HTR-8/SVneo (cell line): ENCODE results near the gene DPY30.
A peak's percentile ranks its signal among the peaks of the same experiment; 100 is the strongest.
"Not testable (repeated sequence)": the region's sequence is repeated elsewhere in the genome, so short reads cannot be mapped to it uniquely, and the experiment has no call there.

Source experiments
- DNase-seq: peaks from one replicate; pipeline ENCODE4 v3.0.0; 2011; ENCODE audit warnings: low spot score, mixed read lengths; ENCODE audit not compliant: insufficient read length
- FAIRE-seq: peaks from 2 replicates; lab custom pipeline; 2011; peaks lifted over from hg19 to GRCh38; lab: Jason Lieb, UNC

DPY30 gene

DNA sequence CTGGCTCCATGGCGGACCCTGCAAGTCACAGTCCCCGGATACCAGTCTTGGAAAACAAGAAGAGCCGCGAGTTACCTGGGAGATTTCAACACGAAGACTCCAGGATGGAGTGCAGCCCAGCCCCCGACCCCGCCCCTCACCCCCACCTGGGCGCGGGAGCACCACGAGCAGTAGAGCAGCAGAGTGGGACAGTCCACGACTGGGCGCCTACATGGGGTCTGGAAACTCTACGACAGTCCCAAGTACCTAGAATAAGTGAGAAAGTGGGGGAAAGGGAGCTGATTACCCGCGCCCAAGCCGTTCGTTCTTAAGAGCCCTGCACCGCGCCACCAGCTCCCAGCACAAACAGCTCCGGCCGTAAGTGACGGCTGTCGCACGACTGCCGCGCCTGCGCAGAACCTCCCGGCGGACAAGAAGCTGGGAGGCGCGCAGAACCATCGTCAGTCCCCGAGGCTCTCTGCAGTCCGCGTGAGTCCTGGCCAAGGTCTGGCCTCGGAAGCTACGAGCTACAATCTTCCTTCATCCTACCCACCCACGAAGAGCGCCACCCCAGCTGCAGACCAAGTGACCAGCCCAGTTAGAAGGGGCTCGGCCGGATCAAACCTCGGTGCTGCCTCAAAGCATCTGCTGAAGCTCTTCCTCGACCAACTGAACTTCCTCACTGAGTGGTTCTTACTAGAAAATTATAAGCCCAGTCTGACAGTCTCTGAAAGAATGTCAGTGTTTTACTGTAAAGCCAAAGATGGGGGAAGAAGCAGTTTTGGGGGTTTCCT lies at the start of gene DPY30:
TSS of gene DPY30 (minus strand) at position 359 of the 773 bp plus-strand sequence. CDS start at position 10, 349 bp downstream.
- DNase-seq, result peak; percentile 95
- FAIRE-seq, result peak; percentile 73

DNA sequence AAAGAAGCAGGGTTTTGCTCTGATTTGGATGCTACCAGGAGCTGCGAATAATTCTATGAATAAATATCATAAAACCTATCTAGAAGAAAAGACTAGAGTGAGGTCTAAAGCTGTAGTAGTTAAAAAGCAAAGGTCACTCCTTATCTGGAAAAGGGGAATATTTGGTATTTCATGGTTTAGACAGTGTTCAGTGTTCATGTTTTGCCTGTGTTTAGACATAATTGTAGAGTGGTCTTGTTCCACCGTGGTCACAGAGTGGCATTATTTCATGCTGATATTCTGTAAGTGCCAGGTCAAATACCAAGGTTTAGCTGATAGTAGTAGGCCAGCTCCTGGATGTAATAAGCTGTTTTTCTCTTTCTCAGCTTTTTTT lies 34.5 kb upstream of the DPY30 start:
- DNase-seq, result no peak
- FAIRE-seq, result no peak

DNA sequence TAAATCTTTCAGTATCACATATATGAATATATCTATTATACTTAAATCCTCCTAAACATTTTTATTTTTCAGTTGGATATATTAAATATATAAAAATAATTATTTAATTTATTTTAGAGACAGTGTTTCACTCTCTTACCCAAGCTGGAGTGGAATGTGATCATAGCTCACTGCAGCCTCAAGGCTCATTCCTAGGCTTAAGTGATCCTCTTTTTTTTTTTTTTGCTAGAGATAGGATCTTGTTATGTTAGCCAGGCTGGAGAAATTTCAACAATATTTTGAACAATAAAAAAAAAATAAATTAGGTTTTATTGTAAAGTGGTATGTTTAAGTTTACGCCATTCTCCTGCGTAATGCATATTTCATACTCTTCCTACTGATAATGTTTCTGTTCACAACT lies 27.9 kb upstream of the DPY30 start:
- DNase-seq, result no peak
- no peak for FAIRE-seq

DNA sequence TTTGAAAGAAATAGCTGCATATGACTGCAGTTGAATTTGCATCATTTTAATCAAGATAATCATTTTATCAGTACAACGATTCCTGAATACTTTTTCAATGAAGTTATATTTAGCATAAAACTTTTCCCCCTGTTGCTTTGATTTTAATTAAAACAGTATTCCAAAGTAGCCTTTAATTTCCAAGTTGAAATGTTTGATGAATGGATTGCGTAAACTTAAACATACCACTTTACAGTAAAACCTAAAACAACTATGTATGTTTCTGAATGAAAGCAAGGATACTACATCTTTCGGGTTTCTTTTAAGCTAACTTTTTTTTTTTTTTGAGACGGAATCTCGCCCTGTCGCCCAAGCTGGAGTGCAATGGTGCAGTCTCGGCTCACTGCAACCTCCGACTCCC lies 25.1 kb upstream of the DPY30 start:
- no peak for FAIRE-seq
- no peak for DNase-seq

DNA sequence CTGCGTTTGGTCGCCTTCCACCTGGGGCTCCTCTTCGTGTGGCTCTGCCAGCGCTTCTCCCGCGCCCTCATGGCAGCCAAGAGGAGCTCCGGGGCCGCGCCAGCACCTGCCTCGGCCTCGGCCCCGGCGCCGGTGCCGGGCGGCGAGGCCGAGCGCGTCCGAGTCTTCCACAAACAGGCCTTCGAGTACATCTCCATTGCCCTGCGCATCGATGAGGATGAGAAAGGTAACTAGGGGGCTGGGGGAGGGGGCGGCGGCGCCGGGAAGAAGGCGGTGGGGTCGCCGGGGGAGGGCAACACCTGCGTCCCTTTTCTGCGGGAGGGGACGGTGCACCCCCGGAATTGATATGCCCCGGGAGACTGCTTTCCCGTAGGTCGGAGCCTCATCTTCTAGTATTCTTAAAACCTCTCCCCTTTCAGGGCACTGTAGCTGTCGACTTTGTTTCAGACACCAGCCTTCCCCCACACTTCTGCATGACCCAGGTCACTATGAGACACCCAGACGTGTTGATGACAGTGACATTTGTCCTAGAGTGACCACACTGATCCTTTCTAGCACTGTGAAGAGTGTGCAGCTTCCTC lies 24.5 kb upstream of the DPY30 start:
- DNase-seq (no peak), FAIRE-seq (no peak)

DNA sequence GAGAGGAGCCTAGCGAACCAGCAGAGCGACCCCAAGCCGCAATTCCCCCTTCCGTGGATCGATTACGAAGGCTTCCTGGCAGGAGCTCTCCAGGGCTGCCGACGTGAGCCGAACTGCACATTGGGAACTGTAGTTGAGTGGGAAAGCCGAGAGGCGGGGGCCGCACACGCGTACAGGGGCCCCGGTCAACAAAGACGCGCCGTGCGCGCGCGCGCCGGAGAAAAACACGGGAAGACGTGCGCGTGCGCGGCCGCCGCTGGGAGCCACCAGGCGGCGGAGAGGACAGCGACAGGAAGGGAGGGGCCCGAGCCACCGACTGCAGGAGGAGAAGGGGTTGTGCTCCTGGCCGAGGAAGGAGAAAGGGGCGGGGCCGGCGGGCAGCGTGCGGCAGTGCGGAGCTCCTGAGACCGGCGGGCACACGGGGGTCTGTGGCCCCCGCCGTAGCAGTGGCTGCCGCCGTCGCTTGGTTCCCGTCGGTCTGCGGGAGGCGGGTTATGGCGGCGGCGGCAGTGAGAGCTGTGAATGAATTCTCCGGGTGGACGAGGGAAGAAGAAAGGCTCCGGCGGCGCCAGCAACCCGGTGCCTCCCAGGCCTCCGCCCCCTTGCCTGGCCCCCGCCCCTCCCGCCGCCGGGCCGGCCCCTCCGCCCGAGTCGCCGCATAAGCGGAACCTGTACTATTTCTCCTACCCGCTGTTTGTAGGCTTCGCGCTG lies 23.9 kb upstream of the DPY30 start, which contains the start of gene SPAST:
TSS of gene SPAST (plus strand) at position 247 of the 711 bp plus-strand sequence. CDS start at position 523, 276 bp downstream.
- peak; percentile 88 for FAIRE-seq

DNA sequence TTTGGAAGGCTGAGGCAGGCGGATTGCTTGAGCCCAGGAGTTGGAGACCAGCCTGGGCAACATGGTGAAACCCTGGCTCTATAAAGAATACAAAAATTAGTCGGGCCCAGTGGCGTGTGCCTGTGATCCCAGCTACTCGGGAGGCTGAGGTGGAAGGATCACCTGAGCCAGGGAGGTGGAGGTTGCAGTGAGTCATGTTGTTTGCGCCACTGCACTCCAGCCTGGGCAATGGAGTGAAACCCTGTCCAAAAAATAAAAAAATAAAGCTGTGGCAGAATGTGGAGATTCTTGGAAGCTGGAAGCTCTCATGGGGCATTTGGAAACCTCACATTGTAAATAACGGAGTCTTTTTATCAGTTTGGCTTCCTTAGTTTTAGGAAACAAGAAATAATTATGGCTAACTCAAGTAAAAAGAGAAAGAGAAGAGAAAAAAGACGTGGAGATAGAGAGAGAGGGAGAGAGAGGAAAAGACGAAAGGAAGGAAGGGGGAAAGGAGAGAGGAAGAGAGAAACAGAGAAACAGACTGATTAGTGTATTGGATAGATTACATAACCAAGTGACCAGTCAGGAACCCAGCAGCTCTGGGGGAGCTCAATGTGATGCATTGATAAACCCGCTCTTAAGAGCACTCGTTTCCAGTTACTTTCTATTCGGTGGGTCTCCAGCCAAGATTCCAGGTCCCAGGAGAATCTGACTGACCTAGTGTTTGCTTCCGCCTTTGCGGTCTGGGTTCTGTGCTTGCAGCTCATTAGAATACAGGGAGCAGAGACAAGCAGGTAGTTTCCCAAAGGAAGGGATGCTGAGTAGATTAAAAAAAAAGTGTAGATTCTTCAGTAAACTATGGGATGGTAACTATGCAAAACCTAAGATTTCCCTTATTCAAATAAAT lies 22.6 kb upstream of the DPY30 start:
- FAIRE-seq, result no peak
- peak; percentile 53 for DNase-seq

More for the DNA sequence above, 23.9 kb upstream of the DPY30 start, which contains the start of gene SPAST:
- peak; percentile 98 for DNase-seq

DNA sequence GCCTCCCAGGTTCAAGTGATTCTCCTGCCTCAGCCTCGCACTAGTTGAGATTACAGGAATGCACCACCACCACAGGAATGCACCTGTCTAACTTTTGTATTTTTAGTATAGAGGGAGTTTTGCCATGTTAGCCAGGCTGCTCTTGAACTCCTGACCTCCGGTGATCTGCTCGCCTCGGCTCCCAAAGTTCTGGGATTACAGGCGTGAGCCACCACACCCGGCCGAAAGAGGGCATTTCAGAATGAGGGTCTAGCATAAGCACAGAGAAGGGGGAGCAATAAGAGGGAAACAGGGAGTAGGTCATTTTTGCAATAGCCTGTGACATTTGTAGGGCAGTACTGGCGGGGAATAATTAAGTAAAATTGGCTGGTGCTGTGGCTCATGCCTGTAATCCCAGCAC lies 21.8 kb upstream of the DPY30 start:
- no peak for DNase-seq

DNA sequence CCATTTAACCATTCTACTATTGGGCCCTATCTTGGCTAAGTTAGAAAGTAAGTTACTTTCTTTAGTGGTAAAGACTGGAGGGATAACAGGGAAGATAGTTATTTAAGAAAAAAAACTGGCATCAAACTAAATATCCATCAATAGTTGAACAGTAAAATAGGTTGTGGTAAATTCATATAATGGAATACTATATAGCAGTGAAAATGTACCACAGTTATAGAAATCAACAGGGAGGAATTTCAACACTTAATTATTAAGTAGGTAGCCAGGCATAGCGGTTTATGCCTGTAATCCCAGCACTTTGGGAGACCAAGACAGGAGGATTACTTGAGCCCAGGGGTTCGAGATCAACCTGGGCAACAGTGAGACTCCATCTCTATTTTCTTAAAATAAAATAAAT lies 20.7 kb upstream of the DPY30 start:
- FAIRE-seq (no peak), DNase-seq (no peak)

More for the DNA sequence above, 21.8 kb upstream of the DPY30 start:
- no peak for FAIRE-seq

DNA sequence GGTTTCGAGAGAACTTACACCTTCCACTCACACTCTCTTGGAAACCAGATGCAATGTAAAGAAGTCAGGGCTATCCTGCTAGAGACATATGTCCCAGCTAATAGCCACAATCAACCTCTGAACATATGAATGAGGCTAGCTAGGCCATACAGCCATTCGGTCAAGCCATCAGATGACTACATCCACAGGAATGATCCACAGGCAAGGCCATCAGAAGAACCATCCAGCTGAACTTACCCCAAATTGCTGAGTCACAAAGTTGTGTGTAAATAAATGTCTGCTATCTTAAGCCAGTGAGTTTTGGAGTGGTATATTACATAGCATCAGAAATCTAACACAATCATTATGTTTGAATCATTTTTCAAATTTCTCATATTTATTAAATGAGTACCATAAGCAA lies 18.5 kb upstream of the DPY30 start:
- FAIRE-seq, result peak; percentile 42
- no peak for DNase-seq

DNA sequence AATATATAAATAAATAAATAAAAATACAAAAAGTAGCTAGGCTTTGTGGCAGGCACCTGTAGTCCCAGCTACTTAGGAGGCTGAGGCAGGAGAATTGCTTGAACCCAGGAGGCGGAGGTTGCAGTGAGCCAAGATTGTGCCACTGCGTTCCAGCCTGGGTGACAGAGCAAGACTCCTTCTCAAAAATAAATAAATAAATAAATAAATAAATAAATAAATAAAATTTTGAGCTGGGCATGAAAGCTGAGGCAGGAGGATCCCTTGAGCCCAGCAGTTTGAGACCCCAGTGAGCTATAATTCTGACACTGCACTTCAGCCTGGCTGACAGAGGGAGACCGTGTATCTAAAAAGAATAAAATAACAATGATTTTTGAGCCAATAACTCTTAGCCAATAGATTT lies 15.0 kb upstream of the DPY30 start:
- FAIRE-seq, DNase-seq: not testable (repeated sequence)

DNA sequence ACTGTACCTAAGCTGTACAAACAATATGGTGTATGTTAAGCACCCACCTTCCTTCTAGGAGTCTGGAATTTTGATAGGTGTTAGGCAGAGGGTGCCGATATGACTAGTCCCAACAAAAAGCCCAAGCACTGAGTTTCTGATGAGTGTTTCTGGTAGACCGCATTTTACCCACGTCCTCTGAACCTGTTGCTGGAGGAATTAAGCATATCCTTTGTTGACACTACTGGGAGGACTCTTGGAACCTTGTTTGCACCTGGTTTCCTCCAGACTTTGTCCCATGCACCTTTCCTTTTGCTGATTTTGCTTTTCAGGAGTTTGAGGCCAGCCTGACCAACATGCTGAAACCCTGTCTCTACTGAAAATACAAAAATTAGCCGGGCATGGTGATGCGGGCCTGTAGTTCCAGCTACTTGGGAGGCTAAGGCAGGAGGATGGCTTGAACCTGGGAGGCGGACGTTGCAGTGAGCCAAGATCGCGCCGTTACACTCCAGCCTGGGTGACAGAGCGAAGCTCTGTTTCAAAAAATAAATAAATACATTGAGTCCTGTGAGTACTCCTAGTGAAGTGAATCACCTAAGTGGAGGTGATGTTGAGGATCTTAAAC lies 12.3 kb upstream of the DPY30 start:
- FAIRE-seq (no peak), DNase-seq (no peak)

DNA sequence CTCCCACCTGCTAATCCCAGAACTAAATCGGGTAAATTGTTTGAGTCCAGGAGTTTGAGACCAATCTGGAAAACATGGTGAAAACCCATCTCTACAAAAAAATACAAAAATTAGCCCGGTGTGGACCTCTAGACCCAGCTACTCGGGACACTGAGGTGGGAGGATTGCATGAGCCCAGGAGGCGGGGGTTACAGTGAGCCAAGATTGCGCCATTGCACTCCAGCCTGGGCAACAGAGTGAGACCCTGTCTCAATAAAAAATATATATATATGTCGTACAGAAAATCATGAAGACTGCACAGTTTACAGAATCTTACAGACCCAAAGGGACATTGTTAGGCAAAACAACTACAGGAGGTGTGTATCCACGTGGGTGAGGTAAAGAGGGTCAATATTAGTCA lies 4.0 kb upstream of the DPY30 start:
- DNase-seq (no peak), FAIRE-seq (no peak)

DNA sequence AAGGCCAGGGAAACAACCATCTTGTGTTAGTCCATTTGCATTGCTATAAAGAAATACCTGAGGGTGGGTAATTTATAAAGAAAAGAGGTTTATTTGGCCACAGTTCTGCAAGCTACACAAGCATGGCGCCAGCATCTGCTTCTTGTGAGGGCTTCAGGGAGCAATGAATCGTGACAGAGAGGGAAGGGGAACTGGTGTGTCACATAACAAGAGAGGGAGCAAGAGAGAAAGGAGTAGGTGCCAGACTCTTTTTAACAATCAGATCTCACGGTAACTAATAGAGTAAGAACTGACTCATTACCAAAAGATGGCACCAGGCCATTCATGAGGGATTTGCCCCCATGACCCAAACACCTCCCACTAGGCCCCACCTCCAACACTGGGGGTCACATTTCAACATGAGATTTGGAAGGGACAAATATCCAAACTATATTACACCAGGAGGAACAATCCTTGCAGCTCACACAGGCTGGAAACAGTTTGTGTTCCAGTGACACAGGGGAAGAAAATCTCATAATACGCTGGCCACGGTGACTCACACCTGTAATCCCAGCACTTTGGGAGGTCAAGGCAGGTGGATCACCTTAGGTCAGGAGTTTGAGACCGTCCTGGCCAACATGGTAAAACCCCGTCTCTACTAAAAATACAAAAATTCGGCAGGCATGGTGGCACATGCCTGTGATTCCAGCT lies 5.3 kb downstream of the DPY30 start:
- FAIRE-seq, result not testable (repeated sequence)

DNA sequence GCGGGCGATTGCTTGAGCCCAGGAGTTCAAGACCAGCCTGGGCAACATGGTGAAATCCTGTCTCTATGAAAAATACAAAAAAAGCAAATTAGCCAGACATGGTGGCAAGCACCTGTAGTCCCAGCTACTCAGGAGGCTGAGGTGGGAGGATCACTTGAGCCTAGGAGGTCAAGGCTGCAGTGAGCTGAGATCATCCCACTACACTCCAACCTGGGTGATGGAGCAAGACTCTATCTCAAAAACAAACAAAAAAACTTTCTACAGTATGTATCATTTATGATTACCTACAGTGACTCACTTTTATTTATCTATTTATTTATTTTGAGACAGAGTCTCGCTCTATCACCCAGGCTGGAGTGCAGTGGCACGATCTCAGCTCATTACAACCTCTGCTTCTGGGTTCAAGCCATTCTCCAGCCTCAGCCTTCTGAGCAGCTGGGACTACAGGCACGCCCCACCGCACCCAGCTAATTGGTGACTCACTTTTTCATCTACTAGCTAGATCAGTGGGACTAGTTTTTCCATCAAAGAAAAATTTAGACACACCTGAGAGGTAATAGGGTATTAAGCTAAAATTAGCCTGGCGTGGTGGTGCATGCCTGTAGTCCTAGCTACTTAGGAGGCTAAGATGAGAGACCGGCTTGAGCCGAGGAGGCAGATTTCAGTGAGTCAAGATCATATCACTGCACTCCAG lies 20.7 kb downstream of the DPY30 start:
- FAIRE-seq, DNase-seq: not testable (repeated sequence)

More for the DNA sequence above, 5.3 kb downstream of the DPY30 start:
- not testable (repeated sequence) for DNase-seq

DNA sequence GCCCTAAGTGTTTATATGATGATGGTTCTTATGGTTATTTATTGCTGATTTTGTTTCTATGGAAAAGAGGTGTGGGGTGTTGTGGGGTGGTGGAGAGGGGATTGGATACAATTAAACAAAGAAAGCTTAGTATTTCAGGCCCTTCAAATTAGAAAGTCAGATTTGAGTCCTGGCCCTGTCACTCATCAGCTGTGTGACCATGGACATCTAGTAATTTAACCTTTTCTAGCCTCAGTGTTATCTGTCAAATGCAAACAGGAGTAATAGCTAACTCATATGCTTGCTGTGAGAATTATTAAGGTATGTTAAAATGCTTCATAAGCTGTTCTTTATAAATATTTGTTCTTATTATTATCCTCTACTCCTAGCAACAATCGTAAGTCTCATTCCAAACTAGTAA lies 26.7 kb downstream of the DPY30 start:
- FAIRE-seq (no peak), DNase-seq (no peak)

DNA sequence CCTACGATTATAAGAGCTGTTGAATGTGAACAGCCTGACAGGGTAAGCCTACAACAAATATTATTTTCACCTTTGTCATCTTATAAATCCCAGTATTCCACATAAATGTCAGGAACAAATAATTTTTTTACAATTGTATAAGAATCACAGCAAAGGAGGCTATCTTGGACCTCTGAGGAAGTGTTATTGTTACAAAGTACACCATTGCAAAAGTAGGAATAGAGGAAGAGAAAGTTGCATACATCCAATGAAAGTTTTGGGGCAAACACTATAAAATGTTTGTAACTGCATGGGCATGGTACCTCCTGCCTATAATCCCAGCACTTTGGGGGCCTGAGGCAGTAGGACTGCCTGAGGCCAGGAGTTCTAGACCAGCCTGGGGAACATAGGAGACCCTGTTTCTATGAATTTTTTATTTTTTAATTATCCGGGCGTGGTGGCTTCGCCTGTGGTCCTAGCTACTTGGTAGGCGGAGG lies 28.1 kb downstream of the DPY30 start:
- DNase-seq, result no peak
- no peak for FAIRE-seq
